Measurements from ENCODE around the gene HYKK. TPM values are rescaled to one million over a fixed set of nuclear protein-coding genes. Genes with fewer than 3 reads are reported as not detected.
A peak's percentile ranks its signal among the peaks of the same experiment; 100 is the strongest.

Gene HYKK
- total and polyA plus RNA-seq, 7 experiments from 2014 or later, result 1.4 to 10.1 (median 6.2) TPM

GRCh38 chr15:78567531-78567930 is 60.2 kb downstream of the HYKK start:
- intact Hi-C loops (cut with micrococcal nuclease), result no loop called here
- peaks cover 6 to 14% of the 10 kb centered on the region in 2 donors for H3K4me1 ChIP-seq (ENCODE audit: control insufficient read depth in 2 of 2, insufficient read depth in 2 of 2, low read length in 2 of 2)
- H3K36me3 Mint-ChIP-seq, result no peaks in the 10 kb centered on the region
- H3K4me1 Mint-ChIP-seq, result peaks cover 13 to 26% (median 20%) of the 10 kb centered on the region in 7 donors
- H3K36me3 ChIP-seq (ENCODE audit: control insufficient read depth in 2 of 3, insufficient read depth in 3 of 3, low read length in 3 of 3), result no peaks in the 10 kb centered on the region
- peaks cover 0 to 2% (median 0%) of the 10 kb centered on the region in 11 donors for H3K9me3 Mint-ChIP-seq
- ChIA-PET CTCF (interaction anchor here (0.6 kb wide), 1 partner anchor 1442 kb away, joined by 8 read pairs; no protein-coding TSS in a partner anchor), POLR2A (no interaction called here)
- DNase-seq (no peak), ATAC-seq (no peak)
- no peak overlapping the region for H3K4me3 ChIP-seq (ENCODE audit: low read length)
- no peak overlapping the region for H3K27ac Mint-ChIP-seq
- peak overlapping the region in 2 of 10 donors; percentile 6 to 9 for H3K4me3 Mint-ChIP-seq
- H3K27ac ChIP-seq (ENCODE audit: low read depth, low read length), result no peak overlapping the region
- H3K27me3 ChIP-seq (ENCODE audit: control insufficient read depth in 2 of 2, insufficient read depth in 2 of 2, low read length in 2 of 2), result peaks cover 0 to 6% of the 10 kb centered on the region in 2 donors
- no peaks in the 10 kb centered on the region for H3K9me3 ChIP-seq (ENCODE audit: control insufficient read depth in 2 of 3, low read length in 3 of 3)
- peaks cover 6 to 35% (median 21%) of the 10 kb centered on the region in 5 donors for H3K27me3 Mint-ChIP-seq

GRCh38 chr15:78570710-78571109 is 63.3 kb downstream of the HYKK start:
- Mint-ChIP-seq H3K4me3 (no peak overlapping the region), H3K27ac (no peak overlapping the region), H3K9me3 (peaks cover 0 to 2% (median 0%) of the 10 kb centered on the region in 11 donors), H3K36me3 (no peaks in the 10 kb centered on the region), H3K27me3 (peaks cover 6 to 24% (median 18%) of the 10 kb centered on the region in 5 donors), H3K4me1 (peaks cover 0 to 14% (median 9%) of the 10 kb centered on the region in 7 donors)
- no peak for ATAC-seq
- POLR2A ChIA-PET, result no interaction called here
- H3K27me3 ChIP-seq (ENCODE audit: control insufficient read depth in 2 of 2, insufficient read depth in 2 of 2, low read length in 2 of 2), result peaks cover 0 to 6% of the 10 kb centered on the region in 2 donors
- H3K4me3 ChIP-seq (ENCODE audit: low read length), result no peak overlapping the region
- no peaks in the 10 kb centered on the region for H3K9me3 ChIP-seq (ENCODE audit: control insufficient read depth in 2 of 3, low read length in 3 of 3)
- H3K36me3 ChIP-seq (ENCODE audit: control insufficient read depth in 2 of 3, insufficient read depth in 3 of 3, low read length in 3 of 3), result no peaks in the 10 kb centered on the region
- no peak for DNase-seq
- intact Hi-C loops (cut with micrococcal nuclease), result no loop called here
- CTCF ChIA-PET, result no interaction called here
- H3K4me1 ChIP-seq (ENCODE audit: control insufficient read depth in 2 of 2, insufficient read depth in 2 of 2, low read length in 2 of 2), result peaks cover 6 to 8% of the 10 kb centered on the region in 2 donors
- no peak overlapping the region for H3K27ac ChIP-seq (ENCODE audit: low read depth, low read length)

- no peak overlapping the region for H3K4me3 Mint-ChIP-seq
- ATAC-seq (no peak), DNase-seq (no peak)
- Histone ChIP-seq H3K36me3 (ENCODE audit: control insufficient read depth in 2 of 3, insufficient read depth in 3 of 3, low read length in 3 of 3) (no peaks in the 10 kb centered on the region), H3K27me3 (ENCODE audit: control insufficient read depth in 2 of 2, insufficient read depth in 2 of 2, low read length in 2 of 2) (no peaks in the 10 kb centered on the region), H3K4me1 (ENCODE audit: control insufficient read depth in 2 of 2, insufficient read depth in 2 of 2, low read length in 2 of 2) (peaks cover 0 to 3% of the 10 kb centered on the region in 2 donors), H3K4me3 (ENCODE audit: low read length) (no peak overlapping the region), H3K27ac (ENCODE audit: low read depth, low read length) (no peak overlapping the region), H3K9me3 (ENCODE audit: control insufficient read depth in 2 of 3, low read length in 3 of 3) (no peaks in the 10 kb centered on the region)
- H3K27ac Mint-ChIP-seq, result no peak overlapping the region
- no peaks in the 10 kb centered on the region for H3K36me3 Mint-ChIP-seq
- H3K9me3 Mint-ChIP-seq, result peaks cover 0 to 3% (median 0%) of the 10 kb centered on the region in 11 donors
- CTCF ChIA-PET, result no interaction called here
- H3K27me3 Mint-ChIP-seq, result peaks cover 6 to 25% (median 13%) of the 10 kb centered on the region in 5 donors
- POLR2A ChIA-PET, result no interaction called here
- peaks cover 0 to 8% (median 4%) of the 10 kb centered on the region in 7 donors for H3K4me1 Mint-ChIP-seq
- intact Hi-C loops (cut with micrococcal nuclease), result no loop called here
These were observed 64.0 kb downstream of the HYKK start for GRCh38 chr15:78571382-78571781.

GRCh38 chr15:78573416-78573815 is 66.0 kb downstream of the HYKK start:
- Histone ChIP-seq H3K36me3 (ENCODE audit: control insufficient read depth in 2 of 3, insufficient read depth in 3 of 3, low read length in 3 of 3) (no peaks in the 10 kb centered on the region), H3K9me3 (ENCODE audit: control insufficient read depth in 2 of 3, low read length in 3 of 3) (no peaks in the 10 kb centered on the region), H3K4me1 (ENCODE audit: control insufficient read depth in 2 of 2, insufficient read depth in 2 of 2, low read length in 2 of 2) (no peaks in the 10 kb centered on the region), H3K4me3 (ENCODE audit: low read length) (no peak overlapping the region), H3K27ac (ENCODE audit: low read depth, low read length) (no peak overlapping the region), H3K27me3 (ENCODE audit: control insufficient read depth in 2 of 2, insufficient read depth in 2 of 2, low read length in 2 of 2) (no peaks in the 10 kb centered on the region)
- ChIA-PET CTCF (no interaction called here), POLR2A (no interaction called here)
- intact Hi-C loops (cut with micrococcal nuclease), result no loop called here
- Mint-ChIP-seq H3K36me3 (no peaks in the 10 kb centered on the region), H3K4me3 (no peak overlapping the region), H3K4me1 (no peaks in the 10 kb centered on the region), H3K27me3 (peaks cover 0 to 12% (median 4%) of the 10 kb centered on the region in 5 donors), H3K9me3 (peaks cover 0 to 1% (median 0%) of the 10 kb centered on the region in 11 donors), H3K27ac (no peak overlapping the region)
- no peak for ATAC-seq
- no peak for DNase-seq

GRCh38 chr15:78574944-78575343 is 67.6 kb downstream of the HYKK start:
- intact Hi-C loops (cut with micrococcal nuclease), result no loop called here
- ChIA-PET POLR2A (no interaction called here), CTCF (interaction anchor here (0.6 kb wide), 1 partner anchor 18 kb away, joined by 3 read pairs; no protein-coding TSS in a partner anchor)
- no peaks in the 10 kb centered on the region for H3K4me1 ChIP-seq (ENCODE audit: control insufficient read depth in 2 of 2, insufficient read depth in 2 of 2, low read length in 2 of 2)
- no peak overlapping the region for H3K4me3 Mint-ChIP-seq
- no peaks in the 10 kb centered on the region for H3K9me3 ChIP-seq (ENCODE audit: control insufficient read depth in 2 of 3, low read length in 3 of 3)
- H3K4me1 Mint-ChIP-seq, result no peaks in the 10 kb centered on the region
- H3K9me3 Mint-ChIP-seq, result peaks cover 0 to 1% (median 0%) of the 10 kb centered on the region in 11 donors
- H3K27ac Mint-ChIP-seq, result no peak overlapping the region
- no peaks in the 10 kb centered on the region for H3K36me3 Mint-ChIP-seq
- DNase-seq (no peak), ATAC-seq (no peak)
- H3K36me3 ChIP-seq (ENCODE audit: control insufficient read depth in 2 of 3, insufficient read depth in 3 of 3, low read length in 3 of 3), result no peaks in the 10 kb centered on the region
- H3K27ac ChIP-seq (ENCODE audit: low read depth, low read length), result no peak overlapping the region
- peaks cover 0 to 12% (median 0%) of the 10 kb centered on the region in 5 donors for H3K27me3 Mint-ChIP-seq
- no peak overlapping the region for H3K4me3 ChIP-seq (ENCODE audit: low read length)
- no peaks in the 10 kb centered on the region for H3K27me3 ChIP-seq (ENCODE audit: control insufficient read depth in 2 of 2, insufficient read depth in 2 of 2, low read length in 2 of 2)

Other genes starting within 250 kb of the HYKK start
- 10 to 100 TPM; 28.3 to 44.7 (median 38.1) TPM for gene DNAJA4, start 243.0 kb upstream of the HYKK start, total RNA-seq
- 10 to 100 TPM in 1 of 2 donors, 1 to 10 TPM in 1; 9.9 to 18.1 TPM for gene DNAJA4, start 243.0 kb upstream of the HYKK start, polyA plus RNA-seq
- gene SKIC8, start 208.0 kb upstream of the HYKK start, total RNA-seq, result 10 to 100 TPM; 26.7 to 48.7 (median 43.6) TPM
- 10 to 100 TPM; 95.1 to 95.8 TPM for gene SKIC8, start 208.0 kb upstream of the HYKK start, polyA plus RNA-seq
- not detected for gene CRABP1, start 167.2 kb upstream of the HYKK start, total RNA-seq
- not detected for gene CRABP1, start 167.2 kb upstream of the HYKK start, polyA plus RNA-seq
- 10 to 100 TPM; 64.1 to 79.8 (median 69.5) TPM for gene IREB2, start 69.4 kb upstream of the HYKK start, total RNA-seq
- 10 to 100 TPM; 17.6 to 18.0 TPM for gene IREB2, start 69.4 kb upstream of the HYKK start, polyA plus RNA-seq
- gene PSMA4, start 32.9 kb downstream of the HYKK start, total RNA-seq, result 100 to 1,000 TPM in 1 of 5 experiments, 10 to 100 TPM in 4; 69.6 to 284 (median 79.9) TPM
- 100 to 1,000 TPM; 197 to 219 TPM for gene PSMA4, start 32.9 kb downstream of the HYKK start, polyA plus RNA-seq
- 1 to 10 TPM in 1 of 5 experiments, under 1 TPM in 3, not detected in 1; 0.10 to 3.4 (median 0.76) TPM for gene CHRNA5, start 57.9 kb downstream of the HYKK start, total RNA-seq
- gene CHRNA5, start 57.9 kb downstream of the HYKK start, polyA plus RNA-seq, result under 1 TPM in 1 of 2 donors, not detected in 1; 0.12 TPM
- gene CHRNA3, start 113.4 kb downstream of the HYKK start, total RNA-seq, result not detected
- gene CHRNA3, start 113.4 kb downstream of the HYKK start, polyA plus RNA-seq, result not detected
- gene CHRNB4, start 133.6 kb downstream of the HYKK start, total RNA-seq, result not detected
- not detected for gene CHRNB4, start 133.6 kb downstream of the HYKK start, polyA plus RNA-seq